ENCODE data around the gene NRIP1. TPM values are rescaled to one million over a fixed set of nuclear protein-coding genes. Genes with fewer than 3 reads are reported as not detected.

NRIP1 gene
- total RNA-seq, 1 experiment from 2014 or later, result 10.4 TPM

- H2BK120ac ChIP-seq (ENCODE audit: low read depth, low read length, poor library complexity, severe bottlenecking), result no peak overlapping the region
- H3T11ph ChIP-seq (ENCODE audit: low read length), result no peak overlapping the region
- no peak overlapping the region for H3K4me2 ChIP-seq (ENCODE audit: insufficient read depth, insufficient read length, low read length)
- Mint-ChIP-seq H3K9me3 (no peaks in the 10 kb centered on the region), H3K27me3 (ENCODE audit: low read depth) (no peaks in the 10 kb centered on the region), H3K36me3 (ENCODE audit: insufficient read depth in 1 of 3, low read depth in 3 of 3) (peaks cover 0 to 6% (median 2%) of the 10 kb centered on the region in 3 experiments; a peak in 3 of 7 replicates), H3K4me3 (no peak overlapping the region), H3K4me1 (no peaks in the 10 kb centered on the region), H3K27ac (no peak overlapping the region; a peak in 1 of 7 replicates)
- H3K4ac ChIP-seq (ENCODE audit: low read depth, low read length), result no peak overlapping the region
- H3K18ac ChIP-seq (ENCODE audit: insufficient read length, low read depth, low read length), result no peak overlapping the region
- no peak overlapping the region for H3K14ac ChIP-seq (ENCODE audit: insufficient read depth, low read length)
- H3K9ac ChIP-seq (ENCODE audit: extremely low read depth, insufficient read length, low read length), result no peak overlapping the region
- H3K27ac ChIP-seq (ENCODE audit: insufficient read length, low read depth, low read length), result no peak overlapping the region
- H3K4me1 ChIP-seq (ENCODE audit: insufficient read depth, low read length), result no peaks in the 10 kb centered on the region
- H2BK20ac ChIP-seq (ENCODE audit: low read depth, low read length, poor library complexity, severe bottlenecking), result no peak overlapping the region
- H4K91ac ChIP-seq (ENCODE audit: insufficient read length, low read depth, low read length), result no peak overlapping the region
- H2BK5ac ChIP-seq (ENCODE audit: insufficient read length, low read length), result no peak overlapping the region
- no peak for TF ChIP-seq CTCF (conservative IDR thresholded peaks at IDR 0.05)
- H2AK5ac ChIP-seq (ENCODE audit: insufficient read length, low read length), result no peak overlapping the region
- no peak overlapping the region for H3K56ac ChIP-seq (ENCODE audit: insufficient read length, low read depth, low read length)
- H4K8ac ChIP-seq (replicated peaks; ENCODE audit: insufficient read length, low read depth, low read length), result no peak overlapping the region
- no peak overlapping the region for H2AFZ ChIP-seq (ENCODE audit: low read length)
- no peak overlapping the region for H4K5ac ChIP-seq (ENCODE audit: insufficient read length, low read depth, low read length)
- H3K23me2 ChIP-seq (ENCODE audit: insufficient read length, low read depth, low read length, poor library complexity, severe bottlenecking), result no peaks in the 10 kb centered on the region
- no peaks in the 10 kb centered on the region for H3K9me3 ChIP-seq (ENCODE audit: control insufficient read depth, low read depth, low read length)
- no peak overlapping the region for H2BK12ac ChIP-seq (ENCODE audit: insufficient read length, low read depth, low read length)
- WGBS (ENCODE audit: extremely low coverage, insufficient read length, low lambda C conversion rate), result no CpG with 5 or more reads among the region's 2 CpGs
- no peak overlapping the region for H3K23ac ChIP-seq (ENCODE audit: insufficient read length, low read depth, low read length)
- H3K27me3 ChIP-seq (ENCODE audit: insufficient read depth, low read length), result no peaks in the 10 kb centered on the region
- no peaks in the 10 kb centered on the region for H4K20me1 ChIP-seq (ENCODE audit: control insufficient read depth, insufficient read depth, insufficient read length)
- no peaks in the 10 kb centered on the region for H3K79me1 ChIP-seq (ENCODE audit: insufficient read depth, low read depth, low read length, poor library complexity, severe bottlenecking)
- H2BK15ac ChIP-seq (ENCODE audit: low read depth, low read length), result no peak overlapping the region
- DNase-seq, result no peak
- H3K79me2 ChIP-seq (ENCODE audit: insufficient read depth, low read length), result no peaks in the 10 kb centered on the region
These were observed 46.4 kb downstream of the NRIP1 start for GRCh38 chr21:15018382-15018781.
